ENCODE data around the gene RIN1. TPM values are rescaled to one million over a fixed set of nuclear protein-coding genes. Genes with fewer than 3 reads are reported as not detected.
A peak's percentile ranks its signal among the peaks of the same experiment; 100 is the strongest.

Gene RIN1
- total and polyA plus RNA-seq, 10 donors, result 2.3 to 10.9 (median 7.6) TPM

DNA sequence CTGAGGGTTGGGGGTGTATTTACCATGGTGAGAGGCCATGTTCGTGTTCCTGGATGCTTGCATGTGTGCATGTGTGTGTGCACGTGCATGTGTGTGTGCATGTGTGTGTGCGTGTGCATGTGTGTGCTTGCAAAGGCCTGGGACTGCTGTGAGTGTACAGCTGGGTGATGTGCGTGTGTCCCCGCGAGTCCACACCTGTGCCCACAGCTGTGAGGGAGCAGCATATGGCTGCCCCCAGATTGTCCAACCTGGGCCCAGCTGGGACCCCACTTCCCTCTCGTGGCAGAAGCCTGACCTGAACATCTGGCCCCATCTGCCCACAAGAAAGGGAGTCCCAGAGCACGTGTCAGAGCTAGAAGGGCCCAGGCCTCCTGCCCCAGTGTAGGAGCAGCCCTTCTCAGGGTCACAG lies 11.0 kb downstream of the RIN1 start:
- TF ChIP-seq, protein P1, sequence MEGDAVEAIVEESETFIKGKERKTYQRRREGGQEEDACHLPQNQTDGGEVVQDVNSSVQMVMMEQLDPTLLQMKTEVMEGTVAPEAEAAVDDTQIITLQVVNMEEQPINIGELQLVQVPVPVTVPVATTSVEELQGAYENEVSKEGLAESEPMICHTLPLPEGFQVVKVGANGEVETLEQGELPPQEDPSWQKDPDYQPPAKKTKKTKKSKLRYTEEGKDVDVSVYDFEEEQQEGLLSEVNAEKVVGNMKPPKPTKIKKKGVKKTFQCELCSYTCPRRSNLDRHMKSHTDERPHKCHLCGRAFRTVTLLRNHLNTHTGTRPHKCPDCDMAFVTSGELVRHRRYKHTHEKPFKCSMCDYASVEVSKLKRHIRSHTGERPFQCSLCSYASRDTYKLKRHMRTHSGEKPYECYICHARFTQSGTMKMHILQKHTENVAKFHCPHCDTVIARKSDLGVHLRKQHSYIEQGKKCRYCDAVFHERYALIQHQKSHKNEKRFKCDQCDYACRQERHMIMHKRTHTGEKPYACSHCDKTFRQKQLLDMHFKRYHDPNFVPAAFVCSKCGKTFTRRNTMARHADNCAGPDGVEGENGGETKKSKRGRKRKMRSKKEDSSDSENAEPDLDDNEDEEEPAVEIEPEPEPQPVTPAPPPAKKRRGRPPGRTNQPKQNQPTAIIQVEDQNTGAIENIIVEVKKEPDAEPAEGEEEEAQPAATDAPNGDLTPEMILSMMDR (IDR thresholded peaks at IDR 0.05 in 8 of 11, conservative IDR thresholded peaks at IDR 0.05 in 3 of 11), result no peak
- TF ChIP-seq POLR2A (IDR thresholded peaks at IDR 0.05), result no peak
- TF ChIP-seq POLR2AphosphoS5 (IDR thresholded peaks at IDR 0.05), result no peak
- no peaks in the 10 kb centered on the region for H3K36me3 ChIP-seq
- H3K4me3 ChIP-seq, result no peak overlapping the region
- no peaks in the 10 kb centered on the region for H3K9me3 ChIP-seq
- intact Hi-C loops (cut with DNase I; ENCODE audit: low total_unique reads), result no loop called here
- H3K4me1 ChIP-seq, result peaks cover 16 to 59% (median 39%) of the 10 kb centered on the region in 6 donors
- WGBS, 5 donors, result 60 to 88% (median 75%) methylated on average over 3 to 8 of the region's 8 CpGs
- H3K27me3 ChIP-seq (replicated peaks in 1 of 7), result no peaks in the 10 kb centered on the region
- no peak for DNase-seq
- peak overlapping the region in 3 of 8 donors; percentile 59 to 71 (median 66) for H3K27ac ChIP-seq

DNA sequence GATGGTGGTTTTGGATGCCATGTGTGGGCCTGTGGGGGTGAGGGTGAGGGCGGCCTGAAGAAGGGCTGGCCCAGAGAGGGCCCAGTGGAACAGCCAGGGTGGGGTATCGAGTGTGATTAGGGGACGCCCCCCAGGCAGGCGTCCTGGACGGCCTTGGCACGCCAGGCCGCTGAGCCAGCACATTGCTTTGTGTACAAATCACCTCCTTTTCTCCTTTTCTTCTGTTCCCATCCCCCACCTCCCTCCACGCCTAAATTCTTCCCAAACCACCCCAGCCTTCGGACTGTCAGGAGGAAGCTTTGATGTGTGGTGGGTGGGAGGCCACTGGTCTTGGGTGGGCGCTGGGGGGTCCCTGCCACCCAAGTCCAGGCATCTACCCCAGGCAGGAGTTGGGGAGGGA lies 11.6 kb downstream of the RIN1 start:
- Histone ChIP-seq H3K4me3 (no peak overlapping the region), H3K4me1 (peaks cover 16 to 53% (median 36%) of the 10 kb centered on the region in 6 donors), H3K36me3 (no peaks in the 10 kb centered on the region), H3K27me3 (replicated peaks in 1 of 7) (no peaks in the 10 kb centered on the region), H3K27ac (no peak overlapping the region), H3K9me3 (no peaks in the 10 kb centered on the region)
- DNase-seq, result no peak
- intact Hi-C loops (cut with DNase I; ENCODE audit: low total_unique reads), result no loop called here
- TF ChIP-seq POLR2A (IDR thresholded peaks at IDR 0.05) (no peak), POLR2AphosphoS5 (IDR thresholded peaks at IDR 0.05) (no peak)
- TF ChIP-seq, protein P1 (IDR thresholded peaks at IDR 0.05 in 8 of 11, conservative IDR thresholded peaks at IDR 0.05 in 3 of 11), result no peak
- WGBS, 5 donors, result 72 to 88% (median 84%) methylated on average over 10 of the region's 10 CpGs

DNA sequence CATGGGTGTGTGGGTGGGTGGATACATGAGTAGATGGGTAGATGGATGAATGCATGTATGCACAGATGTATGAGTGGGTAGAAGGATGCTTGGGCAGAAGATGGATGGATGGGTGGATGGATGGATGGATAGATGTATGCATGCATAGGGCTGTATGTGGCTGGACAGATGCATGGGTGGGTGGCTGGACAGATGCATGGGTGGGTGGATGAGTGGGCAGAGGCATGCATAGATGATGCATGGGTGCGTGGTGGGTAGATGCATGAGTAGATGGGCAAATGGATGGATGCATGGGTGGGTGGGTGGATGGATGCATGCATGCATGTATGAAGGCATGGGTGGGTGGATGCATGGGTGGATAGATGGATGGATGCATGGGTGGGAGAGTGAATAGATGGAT lies 12.6 kb downstream of the RIN1 start:
- H3K4me3 ChIP-seq, result no peak overlapping the region
- H3K4me1 ChIP-seq, result peaks cover 10 to 52% (median 35%) of the 10 kb centered on the region in 6 donors
- intact Hi-C loops (cut with DNase I; ENCODE audit: low total_unique reads), result no loop called here
- no peak for TF ChIP-seq POLR2A (IDR thresholded peaks at IDR 0.05)
- TF ChIP-seq, protein P1 (IDR thresholded peaks at IDR 0.05 in 8 of 11, conservative IDR thresholded peaks at IDR 0.05 in 3 of 11), result no peak
- TF ChIP-seq POLR2AphosphoS5 (IDR thresholded peaks at IDR 0.05), result no peak
- H3K9me3 ChIP-seq, result no peaks in the 10 kb centered on the region
- no peaks in the 10 kb centered on the region for H3K36me3 ChIP-seq
- H3K27me3 ChIP-seq (replicated peaks in 1 of 7), result no peaks in the 10 kb centered on the region
- DNase-seq, result no peak
- 93 to 100% (median 96%) methylated on average over 1 of the region's 1 CpG for WGBS, 5 donors
- no peak overlapping the region for H3K27ac ChIP-seq

DNA sequence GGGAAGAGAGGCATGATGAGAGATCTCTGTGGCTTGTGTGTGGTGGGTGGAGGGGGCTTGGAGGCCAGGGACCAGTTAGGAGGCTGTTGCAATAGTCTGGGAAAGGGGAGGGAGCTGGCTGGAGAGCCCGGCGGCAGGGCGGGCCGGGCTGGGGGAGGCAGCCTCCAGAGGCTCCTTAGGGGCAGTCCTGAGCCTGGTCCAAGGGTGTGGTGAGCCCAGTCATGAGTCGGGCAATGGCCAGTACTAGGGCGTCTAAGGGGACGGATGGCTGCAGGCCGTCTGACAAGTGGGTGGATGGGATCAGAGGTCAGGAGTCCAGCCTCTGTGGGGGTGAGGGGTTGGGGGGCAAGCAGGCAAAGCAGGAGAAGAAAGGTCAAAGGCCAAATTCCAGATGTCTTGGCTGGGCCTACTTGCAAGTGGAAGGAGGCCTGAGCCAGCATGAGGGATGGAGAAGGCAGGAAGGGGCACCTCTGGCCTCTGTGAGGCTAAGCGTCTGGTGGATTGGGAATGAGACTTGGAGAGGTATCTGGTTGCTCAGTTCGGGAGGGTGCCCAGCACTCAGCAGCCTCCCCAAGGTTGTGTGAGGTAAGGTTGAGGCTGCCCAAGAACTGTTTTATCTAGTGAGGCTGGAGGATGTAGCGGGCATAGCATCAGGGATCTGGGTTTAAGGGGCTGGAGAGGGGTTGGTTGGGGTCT lies 13.4 kb downstream of the RIN1 start:
- no peak overlapping the region for H3K4me3 ChIP-seq
- DNase-seq, result no peak
- intact Hi-C loops (cut with DNase I; ENCODE audit: low total_unique reads), result no loop called here
- TF ChIP-seq POLR2AphosphoS5 (IDR thresholded peaks at IDR 0.05) (no peak), POLR2A (IDR thresholded peaks at IDR 0.05) (no peak)
- TF ChIP-seq, protein P1 (IDR thresholded peaks at IDR 0.05 in 8 of 11, conservative IDR thresholded peaks at IDR 0.05 in 3 of 11), result no peak
- 77 to 86% (median 82%) methylated on average over 9 to 11 of the region's 11 CpGs for WGBS, 5 donors
- H3K27ac ChIP-seq, result no peak overlapping the region
- H3K27me3 ChIP-seq (replicated peaks in 1 of 7), result peaks cover 0 to 2% (median 0%) of the 10 kb centered on the region in 7 donors
- H3K4me1 ChIP-seq, result peaks cover 10 to 52% (median 35%) of the 10 kb centered on the region in 6 donors
- no peaks in the 10 kb centered on the region for H3K9me3 ChIP-seq
- H3K36me3 ChIP-seq, result no peaks in the 10 kb centered on the region
